GM19452 (cell line): ENCODE measurements around the gene KCNAB1.

Experiments
- ATAC-seq: cut with Tn5 transposase; IDR thresholded peaks from one replicate; pipeline ENCODE4 v1.9.1; 2021; ENCODE audit not compliant: unreplicated experiment

KCNAB1 gene

GRCh38 chr3:156356537-156357363 is 236.4 kb downstream of the KCNAB1 start:
- no peak for ATAC-seq

DNA sequence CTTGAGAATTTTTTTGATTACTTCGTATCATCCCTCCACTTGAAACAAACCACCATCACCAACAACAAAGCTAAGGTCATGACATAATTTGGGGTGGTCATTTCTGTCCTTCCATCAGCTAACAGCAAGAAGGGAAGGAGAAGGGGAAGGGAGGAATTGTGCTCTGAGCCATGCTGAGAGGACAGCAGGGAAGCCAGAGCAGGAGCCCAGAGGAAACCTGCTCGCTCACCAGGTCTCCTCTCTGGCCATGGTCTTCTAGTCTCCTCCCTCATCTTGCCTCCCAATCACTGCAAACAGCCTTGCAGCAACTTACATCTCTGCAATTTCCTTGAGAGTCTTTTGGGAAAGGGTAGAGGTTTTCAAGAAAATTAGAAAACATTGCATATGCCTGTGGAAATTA is 237.9 kb downstream of the KCNAB1 start:
- no peak for ATAC-seq

GRCh38 chr3:156359368-156359767 is 239.0 kb downstream of the KCNAB1 start:
- ATAC-seq = no peak

DNA sequence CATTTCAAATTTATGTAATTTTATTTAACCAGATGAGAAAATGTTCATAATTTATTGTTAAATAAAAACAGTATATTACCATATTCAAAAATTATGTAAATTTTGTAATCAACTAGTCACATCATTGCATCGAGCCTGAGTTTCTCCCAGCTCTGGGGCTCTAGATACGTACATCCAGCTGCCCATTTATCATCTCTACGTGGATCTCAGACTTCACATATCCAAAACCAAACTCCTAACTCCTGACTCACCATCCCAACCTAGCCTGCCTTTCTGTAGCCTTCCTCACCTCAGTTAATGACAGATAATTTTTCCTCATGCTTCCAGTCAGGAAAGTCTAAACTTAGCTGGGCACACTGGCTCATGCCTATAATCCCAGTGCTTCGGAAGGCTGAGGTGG is 239.7 kb downstream of the KCNAB1 start:
- ATAC-seq = no peak

DNA sequence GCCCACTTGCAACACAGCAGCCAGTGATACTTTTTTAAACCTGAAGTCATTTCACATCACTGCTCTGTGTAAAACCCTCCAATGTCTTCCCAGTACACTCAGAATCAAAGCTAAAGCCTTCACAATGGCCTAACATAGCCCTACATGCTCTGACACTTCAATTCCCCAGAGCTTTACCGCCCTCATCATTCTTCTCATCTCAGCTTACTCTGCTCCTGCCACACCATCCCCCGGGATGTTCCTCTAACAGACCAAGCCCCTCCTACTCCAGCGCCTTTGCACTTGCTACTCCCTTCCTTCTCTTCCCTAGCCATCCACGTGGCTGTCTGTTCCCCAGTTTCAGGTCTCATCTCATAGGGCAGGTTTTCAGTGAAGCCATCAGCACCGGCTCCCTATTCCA is 240.6 kb downstream of the KCNAB1 start:
- ATAC-seq = no peak

DNA sequence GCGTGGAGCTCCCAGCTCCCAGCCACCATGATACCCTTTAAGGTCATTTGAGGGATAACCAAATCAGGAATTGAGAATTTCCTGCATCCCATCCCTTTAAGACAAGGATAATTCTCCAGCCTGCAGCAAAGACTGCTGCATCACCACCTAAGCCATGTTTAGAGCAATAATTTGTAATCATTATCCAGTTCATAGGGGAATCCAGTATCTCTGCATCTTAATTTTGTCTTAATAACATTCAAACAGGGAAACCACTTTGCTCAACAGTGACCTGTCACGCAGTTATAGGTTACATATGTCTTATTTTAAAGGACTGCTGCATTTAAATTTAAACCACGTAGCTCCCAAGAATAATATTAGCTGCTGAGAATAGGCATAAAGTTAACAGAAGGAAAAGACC is 246.2 kb downstream of the KCNAB1 start:
- no peak for ATAC-seq

- ATAC-seq = no peak
Measured at GRCh38 chr3:156368189-156368588, 247.8 kb downstream of the KCNAB1 start.

DNA sequence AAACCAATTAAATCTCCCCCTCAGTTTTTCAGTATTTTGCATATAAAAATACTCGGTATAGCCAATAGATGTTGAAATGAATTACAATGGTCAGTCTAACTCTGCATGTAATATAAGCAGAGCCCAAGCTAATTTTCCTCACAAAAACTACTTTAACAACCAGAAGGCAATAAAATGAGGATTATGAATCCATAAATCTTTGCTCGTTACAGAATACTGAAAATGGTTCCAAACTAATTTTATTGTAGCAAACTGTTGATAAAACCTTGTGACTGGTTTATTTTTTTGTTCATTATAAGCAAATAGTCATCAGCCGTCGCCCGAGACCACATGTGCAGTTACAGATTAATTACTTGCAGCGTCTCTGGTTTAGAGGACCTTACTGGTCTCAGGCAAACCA is 251.3 kb downstream of the KCNAB1 start:
- no peak for ATAC-seq

DNA sequence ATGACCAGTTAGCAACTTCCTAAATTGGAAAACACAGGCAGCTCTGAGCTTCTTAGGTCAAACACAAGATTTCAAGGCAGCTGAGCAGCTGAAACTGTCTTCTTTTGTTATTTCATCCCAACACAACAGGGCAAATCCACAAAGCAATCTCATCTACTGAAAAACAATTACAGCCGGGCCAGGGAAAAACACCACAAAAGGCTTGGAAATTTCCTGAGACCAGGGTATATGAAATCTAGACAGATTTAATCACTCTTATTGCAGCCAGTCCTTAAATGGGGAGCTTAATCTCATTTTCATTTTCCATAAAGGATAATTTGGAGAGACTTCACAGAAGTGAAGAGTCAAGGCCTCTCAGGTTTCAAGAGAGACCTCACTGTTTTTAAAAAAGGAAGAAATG is 252.7 kb downstream of the KCNAB1 start:
- no peak for ATAC-seq

- no peak for ATAC-seq
Measured at GRCh38 chr3:156373654-156374053, 253.3 kb downstream of the KCNAB1 start.

DNA sequence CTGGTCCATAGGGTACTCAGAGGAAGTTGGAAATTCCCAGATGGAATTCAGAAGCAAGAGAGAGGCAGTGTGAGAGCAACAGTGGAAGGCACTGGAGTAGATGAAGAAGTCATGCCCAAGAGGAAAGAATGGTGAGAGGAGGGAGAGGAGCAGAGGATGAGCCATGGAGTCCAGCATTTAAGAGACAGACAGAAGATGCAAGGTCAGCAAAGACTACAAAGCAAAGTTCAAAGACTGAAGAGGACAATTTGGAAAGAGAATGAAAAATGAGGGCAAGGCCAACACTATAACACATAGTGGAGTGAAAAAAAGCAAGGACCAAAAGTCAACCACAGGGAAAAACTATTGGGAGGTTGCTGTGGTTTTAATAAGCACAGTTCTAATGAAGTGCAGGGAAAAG is 255.8 kb downstream of the KCNAB1 start:
- ATAC-seq = no peak

GRCh38 chr3:156377266-156377665 is 256.9 kb downstream of the KCNAB1 start:
- no peak for ATAC-seq

DNA sequence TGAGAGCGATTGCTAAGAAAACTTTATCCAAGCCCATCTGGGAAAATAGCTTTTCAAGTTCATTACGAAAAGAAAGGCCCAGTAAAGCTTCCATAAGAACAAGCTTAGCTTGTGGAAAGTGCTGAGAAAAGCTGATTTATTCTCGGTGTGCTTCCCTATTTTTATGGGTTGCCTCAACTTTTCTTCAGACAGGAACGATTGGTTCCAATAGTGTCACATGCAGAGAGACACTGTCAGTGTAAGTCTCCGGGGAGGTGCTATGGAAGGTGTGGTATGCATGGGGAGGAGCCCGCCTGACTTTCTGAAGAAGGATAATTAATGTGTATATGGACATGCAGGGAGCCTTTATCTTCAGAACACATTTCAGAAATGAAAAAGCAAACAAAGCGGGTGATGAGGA is 257.3 kb downstream of the KCNAB1 start:
- ATAC-seq = no peak

DNA sequence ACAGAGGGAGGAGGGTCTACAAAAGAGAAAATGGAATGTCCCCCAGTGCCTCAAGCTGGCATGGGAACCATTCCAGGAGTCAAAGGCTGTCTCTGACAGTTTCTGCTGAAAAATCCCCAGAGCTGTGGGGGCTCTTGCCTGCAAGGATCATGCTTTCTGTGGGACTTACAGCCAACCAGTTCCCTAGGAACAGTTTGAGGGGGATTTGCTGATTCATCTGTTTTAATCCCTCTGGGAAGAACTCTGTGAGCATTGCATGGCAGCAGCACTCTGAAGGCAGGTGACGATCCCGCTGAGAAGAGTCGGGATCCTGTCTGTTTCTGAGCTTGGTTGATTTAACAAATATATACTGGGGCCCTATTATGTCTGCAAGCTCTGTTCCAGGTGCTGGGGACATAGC is 258.5 kb downstream of the KCNAB1 start:
- no peak for ATAC-seq

GRCh38 chr3:156379327-156379726 is 258.9 kb downstream of the KCNAB1 start:
- ATAC-seq = no peak

GRCh38 chr3:156381253-156381652 is 260.9 kb downstream of the KCNAB1 start:
- ATAC-seq = no peak

GRCh38 chr3:156382458-156383346 is 262.3 kb downstream of the KCNAB1 start:
- ATAC-seq = peak; percentile 63

GRCh38 chr3:156383441-156384025 is 263.2 kb downstream of the KCNAB1 start:
- ATAC-seq = no peak

GRCh38 chr3:156388497-156389448 is 268.4 kb downstream of the KCNAB1 start:
- no peak for ATAC-seq

DNA sequence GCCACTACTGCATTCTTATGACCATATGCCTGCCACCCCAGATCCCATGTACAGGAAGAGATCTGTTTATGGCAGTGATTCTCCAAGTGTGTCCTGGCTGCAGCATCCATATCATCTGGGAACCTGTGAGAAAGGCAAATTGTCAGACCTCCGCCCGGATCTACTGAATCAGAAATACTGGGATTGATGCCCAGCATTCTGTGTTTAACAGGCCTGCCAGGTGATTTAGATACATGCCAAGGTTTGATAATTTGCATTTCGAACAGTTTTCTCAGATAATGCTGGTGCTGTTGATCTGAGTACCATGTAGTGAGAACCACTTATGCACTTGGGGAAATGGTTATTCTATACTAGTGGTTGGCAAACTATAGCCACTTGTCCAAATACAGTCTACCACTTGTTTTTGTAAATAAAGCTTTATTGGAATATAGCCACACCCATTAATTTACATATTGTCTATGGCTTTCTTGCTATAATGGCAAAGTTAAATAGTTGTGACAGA is 269.1 kb downstream of the KCNAB1 start:
- no peak for ATAC-seq
